IPS DF 4.7 (cell line): ENCODE measurements around the gene SLC37A1.

Experiments
- DNase-seq: peaks from one replicate; pipeline ENCODE4 v3.0.0-alpha.2; 2013; ENCODE audit warnings: low spot score; ENCODE audit errors: extremely low read depth

The SLC37A1 gene

DNA sequence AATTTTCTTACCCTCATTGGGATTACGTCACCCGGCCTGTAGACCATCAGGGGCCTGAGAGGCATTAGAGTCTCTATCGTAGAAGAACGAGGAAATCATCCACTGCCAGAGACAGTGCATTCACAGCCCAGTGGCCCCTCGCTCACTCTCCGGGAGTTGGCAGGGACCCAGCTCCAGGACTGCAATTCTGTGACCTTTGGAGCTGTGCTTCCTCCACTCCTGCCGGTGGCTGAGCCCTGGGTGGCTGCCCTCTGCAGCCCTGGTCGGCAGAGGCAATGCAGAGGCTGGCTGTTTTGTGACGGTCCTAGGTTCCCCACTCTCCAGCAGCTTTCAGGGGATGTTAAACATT is 12.7 kb downstream of the SLC37A1 start:
- no peak for DNase-seq

DNA sequence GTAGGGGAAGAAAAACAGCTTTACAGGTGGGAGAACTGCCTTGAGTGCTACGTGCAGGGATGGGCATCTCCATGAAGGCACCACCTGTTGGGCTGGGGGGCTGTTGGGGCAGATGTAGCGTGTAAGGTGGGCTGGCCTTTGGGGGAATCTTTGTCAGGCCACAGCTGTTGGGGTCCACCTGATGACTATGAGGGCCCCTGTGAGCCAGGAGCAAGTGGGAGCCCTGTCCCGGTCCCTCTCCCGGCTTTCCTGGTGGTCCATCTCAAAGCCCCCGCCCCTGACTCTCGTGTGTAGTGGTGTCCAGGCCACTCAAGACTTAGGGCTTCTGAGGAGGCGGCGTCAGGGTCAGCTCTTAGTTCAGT is 13.5 kb downstream of the SLC37A1 start:
- DNase-seq, result no peak

DNA sequence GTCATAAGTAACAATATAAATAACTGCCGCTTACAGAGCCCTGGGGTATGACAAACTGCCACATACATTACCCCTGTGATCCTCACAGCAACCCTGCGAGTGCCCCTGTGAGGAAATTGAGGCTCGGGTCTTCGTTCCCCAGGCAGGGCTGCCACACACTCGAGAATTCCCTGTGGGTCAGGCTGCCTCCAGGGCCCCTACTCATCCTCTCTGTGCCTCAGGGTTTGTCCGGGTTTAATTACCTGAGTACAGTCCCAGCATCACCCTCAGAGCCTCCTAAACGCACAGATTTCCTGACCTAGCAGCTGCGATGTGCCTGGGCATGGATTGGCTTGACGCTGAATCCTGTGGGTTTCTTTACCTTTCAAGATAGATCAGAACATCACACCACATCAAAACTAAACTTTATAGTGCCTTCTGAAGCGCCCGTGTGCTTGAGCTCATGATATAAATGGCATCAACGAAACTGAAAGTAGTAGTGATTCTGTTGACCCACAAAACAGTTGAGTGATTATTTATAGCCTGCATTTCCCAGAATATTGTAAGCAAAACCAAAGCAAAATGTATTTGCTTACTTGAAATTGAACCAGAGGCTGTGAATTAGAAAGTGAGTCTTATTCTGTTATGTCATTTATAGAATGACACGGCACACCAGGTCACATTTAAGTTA is 14.0 kb downstream of the SLC37A1 start:
- no peak for DNase-seq

DNA sequence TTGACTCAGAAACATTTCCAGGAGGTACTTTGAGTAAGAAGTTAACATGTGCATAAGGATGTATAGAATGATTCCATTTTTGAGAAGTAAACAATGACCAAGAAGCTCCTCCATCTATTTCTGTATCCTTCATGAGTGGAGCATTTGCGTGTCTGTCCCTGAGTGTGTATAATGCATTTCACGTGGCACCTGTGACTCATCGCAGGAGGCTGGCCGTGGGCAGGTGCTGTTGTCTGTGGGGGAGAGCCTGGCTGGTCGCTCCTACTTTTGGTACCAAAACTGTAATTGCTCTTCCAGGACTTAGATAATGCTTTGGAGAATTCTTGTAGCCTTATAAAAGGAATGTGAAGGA is 16.5 kb downstream of the SLC37A1 start:
- DNase-seq, result no peak

DNA sequence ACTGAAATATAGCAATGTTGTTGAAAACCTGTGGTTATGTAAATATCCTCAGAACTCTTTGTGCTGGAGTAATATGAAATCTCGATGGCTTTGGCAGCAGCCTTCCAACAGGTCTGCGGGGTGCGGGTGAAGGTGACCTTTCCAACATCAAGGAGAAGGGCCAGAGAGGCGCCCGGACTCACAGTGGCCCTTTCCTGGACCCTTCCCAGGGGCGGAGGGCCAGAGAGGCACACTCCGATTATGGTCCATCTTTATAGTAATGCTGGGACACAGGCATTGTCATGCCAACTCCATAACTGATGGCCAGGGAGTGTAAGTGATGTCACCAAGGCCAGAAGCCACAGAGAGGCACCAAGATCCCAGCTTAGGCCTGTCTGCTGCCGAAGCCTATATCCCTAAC is 18.1 kb downstream of the SLC37A1 start:
- no peak for DNase-seq

DNA sequence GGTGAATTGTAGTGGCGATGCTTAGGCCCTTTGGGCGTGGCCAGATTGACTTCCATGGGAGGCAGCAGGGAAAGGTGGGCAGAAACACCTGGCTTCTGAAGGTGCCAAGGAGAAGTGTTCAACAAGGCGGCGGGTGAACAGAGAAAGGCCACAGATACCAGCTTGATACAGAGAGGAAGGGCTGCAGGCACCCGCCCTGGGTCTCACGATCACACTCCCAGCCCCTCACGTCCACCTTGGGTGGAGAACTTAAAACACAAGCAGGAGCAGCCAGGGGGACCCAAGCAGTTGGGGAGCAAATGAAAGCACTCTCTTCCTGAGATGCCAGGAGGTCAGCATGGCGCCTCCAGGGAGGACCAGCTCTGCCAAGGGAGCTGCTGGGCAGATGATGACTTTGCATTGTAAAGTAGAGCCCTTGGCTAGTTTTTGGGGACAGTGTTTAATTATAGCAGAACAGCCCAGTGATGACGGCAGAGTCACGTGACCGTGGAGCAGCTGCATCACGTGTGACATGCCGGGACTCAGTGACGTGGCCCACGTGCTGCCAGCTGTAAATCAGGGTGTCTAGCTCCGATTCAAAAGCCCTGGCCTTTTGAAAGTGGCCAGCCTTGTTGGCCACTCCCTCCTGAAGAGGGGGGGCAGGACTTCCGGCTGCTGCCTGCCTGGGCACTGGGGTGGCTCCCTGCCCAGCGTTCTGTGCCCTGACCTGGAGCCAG is 19.0 kb downstream of the SLC37A1 start:
- no peak for DNase-seq

DNA sequence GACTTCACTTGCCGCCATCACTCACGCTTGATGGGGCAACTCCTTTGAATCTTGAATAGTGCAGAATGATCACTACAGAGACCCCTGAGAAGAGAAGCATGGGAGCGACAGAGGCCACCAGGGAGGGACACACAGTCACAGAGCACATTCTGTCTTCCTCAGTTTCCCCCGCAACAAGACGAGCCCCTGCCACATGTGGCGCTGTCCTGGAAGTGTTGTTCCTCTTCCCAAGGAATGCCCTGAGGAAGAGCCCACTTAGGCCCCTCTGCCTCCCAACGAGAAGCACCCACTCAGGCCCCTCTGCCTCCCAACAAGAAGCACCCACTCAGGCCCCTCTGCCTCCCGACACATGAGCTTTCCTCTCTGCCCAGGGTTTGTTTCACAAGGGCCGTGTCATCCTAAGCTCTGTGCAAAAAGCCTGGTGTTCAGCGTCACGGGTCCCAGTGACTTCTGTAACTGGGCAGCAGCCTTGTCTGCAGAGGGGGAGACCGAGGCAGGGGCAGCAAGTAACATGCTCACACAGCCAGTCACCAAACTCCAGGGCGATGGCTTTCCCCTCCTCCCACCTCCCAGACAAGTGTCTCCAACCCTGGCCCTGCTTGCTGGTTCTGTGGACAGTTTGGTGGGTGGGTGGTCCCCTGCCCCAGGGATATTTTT is 19.8 kb downstream of the SLC37A1 start:
- no peak for DNase-seq

DNA sequence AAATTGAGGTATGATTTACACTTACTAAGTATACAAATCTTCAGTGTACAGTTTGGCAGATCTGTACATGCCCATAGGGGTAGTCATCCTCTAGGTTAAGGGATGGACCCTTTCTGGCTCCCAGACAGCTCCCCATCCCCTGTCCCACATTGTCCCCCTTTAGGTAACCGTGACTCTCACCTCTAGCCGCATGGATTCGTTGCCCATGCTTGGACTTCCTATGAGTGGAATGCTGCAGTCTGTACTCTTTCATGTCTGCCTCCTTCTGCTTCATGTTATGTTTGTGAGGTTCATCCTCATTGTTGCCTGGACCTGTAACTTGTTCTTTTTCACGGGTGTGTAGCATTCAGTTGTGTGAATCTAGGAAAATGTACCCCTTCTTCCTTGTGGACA is 20.3 kb downstream of the SLC37A1 start:
- no peak for DNase-seq

DNA sequence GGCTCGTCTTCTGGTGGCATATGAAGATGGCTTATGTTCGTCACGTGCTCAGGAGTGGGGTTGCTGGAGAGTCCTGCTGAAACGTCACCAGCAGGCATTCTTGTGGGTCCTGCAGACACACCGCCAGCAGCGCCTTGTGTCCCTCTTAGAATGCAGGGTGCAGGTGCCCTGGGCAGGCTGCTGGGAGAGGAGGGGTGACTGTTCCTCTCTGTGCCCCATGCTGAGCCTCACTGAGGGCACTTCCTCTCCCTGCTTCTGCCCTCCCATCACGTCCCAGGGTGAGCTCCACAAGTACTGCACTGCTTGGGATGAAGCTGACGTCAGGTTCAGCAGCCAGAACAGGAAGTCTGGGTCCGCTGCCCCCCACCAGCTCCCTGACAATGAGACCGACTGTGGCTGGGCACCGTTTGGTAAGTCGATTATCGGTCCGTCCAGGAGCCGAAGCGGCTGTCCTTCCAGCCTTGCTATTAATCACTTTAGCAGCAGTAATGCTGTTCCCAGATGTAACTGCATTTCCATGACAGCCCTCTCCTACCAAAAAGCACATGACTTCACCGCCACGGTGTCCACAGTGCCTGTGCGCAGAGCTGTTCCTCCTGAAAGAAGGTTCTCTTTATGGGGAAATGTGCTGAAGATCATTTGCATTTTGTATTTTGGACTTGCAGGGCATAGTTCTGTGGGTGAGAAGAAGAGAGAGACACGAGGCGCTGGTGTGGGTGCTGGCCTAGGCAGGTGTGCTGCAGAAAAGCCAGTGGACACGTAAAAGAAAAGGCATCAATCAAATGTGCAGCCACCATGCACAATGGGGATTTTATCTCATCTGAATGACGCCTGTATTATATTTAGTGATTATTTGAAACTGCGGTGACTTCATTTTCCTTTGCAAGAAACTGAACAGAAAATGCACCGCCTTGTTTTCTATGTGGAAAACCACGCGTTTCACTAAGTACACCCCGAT is 21.0 kb downstream of the SLC37A1 start:
- no peak for DNase-seq

DNA sequence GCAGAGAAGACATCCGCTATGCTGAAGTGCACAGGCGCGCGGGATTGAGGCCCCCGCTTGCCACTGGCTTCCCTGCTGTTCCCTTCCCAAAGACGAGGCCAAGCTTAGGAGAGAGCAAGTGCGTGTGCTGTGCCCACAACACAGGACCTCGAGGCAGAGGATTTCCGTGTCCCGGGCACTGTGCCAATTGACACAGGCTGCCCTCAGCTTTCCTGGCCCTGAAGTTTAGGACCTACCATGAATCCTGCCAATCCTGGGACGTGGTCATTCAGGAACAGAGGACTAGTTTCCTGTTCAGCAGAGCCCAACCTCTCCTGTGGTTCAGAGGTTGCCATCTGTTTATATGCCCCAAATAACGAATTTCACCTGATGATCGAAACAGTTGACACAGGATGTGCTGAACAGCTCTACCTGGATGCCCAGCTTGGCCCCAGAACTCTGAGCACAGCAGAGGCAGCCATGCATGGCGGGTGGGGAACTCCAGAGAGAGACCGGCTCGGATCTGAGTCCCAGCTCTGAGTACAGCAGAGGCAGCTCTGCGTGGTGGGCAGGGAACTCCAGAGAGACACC is 22.0 kb downstream of the SLC37A1 start:
- no peak for DNase-seq

DNA sequence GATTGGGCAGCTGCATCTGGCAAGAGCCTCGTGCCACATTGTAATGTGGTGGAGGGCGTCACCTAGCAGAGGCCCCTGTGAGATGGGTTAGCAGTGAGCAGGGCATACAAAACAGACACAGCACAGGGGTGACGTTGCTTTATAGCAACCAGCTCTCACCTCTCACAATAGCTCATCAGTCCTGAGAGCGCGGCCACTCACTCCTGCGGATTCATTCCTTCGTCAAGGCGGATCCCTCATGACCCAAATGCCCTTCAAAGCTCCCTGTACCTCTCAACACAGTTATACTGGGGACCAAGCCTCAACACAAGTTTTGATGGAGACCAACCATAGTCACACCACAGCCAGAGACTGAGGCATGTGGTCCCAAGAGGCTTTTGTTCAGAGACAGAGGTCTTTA is 22.9 kb downstream of the SLC37A1 start:
- no peak for DNase-seq

DNA sequence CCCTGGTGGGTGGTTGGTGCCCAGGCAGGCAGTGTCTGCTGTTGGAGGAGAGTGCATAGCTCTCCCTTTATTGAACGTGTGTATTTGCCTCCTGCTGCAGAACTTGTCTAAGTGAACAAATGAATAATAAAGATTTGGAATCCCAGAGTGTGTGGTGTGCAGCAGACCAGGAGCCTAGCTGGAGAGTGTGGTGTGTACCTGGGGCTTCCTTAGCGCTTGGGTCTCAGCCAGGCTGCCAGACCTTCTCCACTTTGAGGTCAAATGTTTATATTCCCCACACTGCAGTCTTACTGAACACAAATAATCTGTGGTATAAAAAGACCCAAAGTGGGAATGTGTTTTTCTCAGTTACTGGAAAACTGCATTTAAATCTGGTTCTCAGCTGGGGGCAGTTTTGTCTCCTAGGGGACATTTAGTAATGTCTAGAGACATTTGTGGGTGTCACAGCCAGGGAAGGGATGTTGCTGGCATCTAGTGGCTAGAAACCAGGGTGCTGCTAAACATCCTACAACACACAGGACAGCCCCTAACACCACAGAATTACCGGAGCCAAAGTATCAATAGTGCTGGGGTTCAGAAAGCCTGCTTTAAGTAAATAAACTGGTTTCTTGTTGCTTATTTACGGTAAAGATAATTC is 23.6 kb downstream of the SLC37A1 start:
- DNase-seq, result no peak

DNA sequence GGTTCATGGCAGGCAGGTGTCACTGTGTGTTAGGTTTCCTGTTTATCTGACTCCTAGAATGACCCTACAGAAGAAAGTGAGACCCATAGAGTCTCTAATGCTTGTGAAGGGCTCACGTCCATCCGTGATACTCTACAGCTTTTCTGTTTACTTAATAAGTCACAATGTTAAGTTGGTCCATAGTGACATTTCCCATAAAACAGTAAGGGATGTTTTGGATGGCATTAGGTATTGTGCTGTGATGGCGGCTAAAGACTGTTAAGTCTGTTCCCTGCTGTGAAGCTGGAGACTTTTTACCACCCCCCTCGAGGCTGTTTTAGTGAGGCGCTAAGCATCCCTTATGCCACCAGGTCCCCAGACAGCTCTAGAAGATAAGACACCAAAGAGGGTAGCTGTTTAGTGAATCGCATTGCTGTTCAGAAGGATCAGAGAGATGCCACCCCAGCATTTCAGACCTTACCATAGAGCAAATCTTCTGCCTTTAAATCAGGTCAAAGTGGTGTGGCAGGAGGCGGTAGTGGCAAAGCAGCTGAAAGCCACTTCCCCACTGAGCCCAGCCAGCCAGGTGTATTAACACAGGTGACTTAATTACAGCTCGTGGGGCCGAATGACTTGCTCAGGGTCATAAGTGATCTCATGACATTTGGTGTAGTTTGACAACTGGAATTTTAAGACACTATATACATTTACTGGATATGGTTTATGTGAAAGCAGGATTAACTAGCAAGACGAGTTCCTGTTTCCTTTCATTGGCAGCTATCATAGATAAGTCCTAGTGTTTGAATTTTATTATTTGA is 25.0 kb downstream of the SLC37A1 start:
- DNase-seq, result no peak

DNA sequence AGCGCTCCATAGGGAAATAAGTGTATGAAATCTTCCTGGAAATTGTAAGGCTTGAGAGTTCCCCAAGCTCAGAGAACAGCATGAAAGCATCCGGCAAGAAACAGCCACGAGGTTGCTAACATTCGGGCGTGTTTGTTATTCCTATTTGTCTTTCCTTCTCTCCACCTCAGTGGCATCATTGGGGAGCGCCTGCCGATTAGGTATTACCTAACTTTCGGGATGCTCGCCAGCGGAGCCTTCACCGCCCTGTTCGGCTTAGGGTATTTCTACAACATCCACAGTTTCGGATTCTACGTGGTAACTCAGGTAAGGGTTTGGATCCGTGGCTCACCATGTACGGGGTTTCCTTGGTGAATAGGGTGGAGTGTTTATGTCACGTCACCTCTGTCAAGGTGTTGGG is 25.7 kb downstream of the SLC37A1 start:
- DNase-seq, result no peak

DNA sequence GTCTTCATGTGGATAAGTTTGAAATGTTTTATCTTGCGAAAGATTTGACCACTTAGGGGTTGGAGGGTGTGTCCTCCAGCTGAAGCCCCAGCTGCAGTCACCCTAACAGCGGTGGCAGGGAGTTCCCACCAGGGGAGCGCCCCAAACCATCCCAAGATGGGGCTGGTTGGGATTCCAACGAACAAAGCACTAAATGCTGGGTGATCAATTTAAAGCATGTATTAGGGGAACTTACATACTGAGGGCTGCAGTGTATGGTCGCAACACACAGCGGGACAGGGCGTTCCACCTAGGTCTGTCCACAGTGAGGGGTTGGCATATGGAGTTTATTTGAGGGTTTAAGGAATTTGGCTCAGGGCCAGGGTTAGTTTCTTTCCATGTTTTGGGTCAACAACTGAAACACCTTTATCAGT is 26.3 kb downstream of the SLC37A1 start:
- no peak for DNase-seq

DNA sequence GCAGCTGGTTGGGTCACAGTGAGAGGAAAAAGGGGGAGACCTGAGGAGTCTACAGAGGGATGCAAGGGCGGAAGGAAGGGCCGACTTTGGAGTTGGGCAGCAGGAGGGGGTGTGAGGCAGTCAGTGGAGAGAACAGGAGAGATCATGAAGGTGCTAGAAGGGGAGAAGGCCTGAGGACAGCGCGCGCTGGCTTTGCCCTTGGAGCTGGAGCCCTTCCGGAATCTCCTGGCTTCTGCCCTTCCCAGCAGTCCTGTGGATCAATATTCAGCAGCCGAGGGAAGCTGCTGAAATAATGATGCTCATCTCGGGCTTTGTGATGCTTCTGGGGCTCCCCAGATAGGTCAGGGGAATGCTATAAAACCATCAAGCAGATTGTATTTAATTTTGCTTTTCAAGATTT is 26.7 kb downstream of the SLC37A1 start:
- DNase-seq, result no peak

DNA sequence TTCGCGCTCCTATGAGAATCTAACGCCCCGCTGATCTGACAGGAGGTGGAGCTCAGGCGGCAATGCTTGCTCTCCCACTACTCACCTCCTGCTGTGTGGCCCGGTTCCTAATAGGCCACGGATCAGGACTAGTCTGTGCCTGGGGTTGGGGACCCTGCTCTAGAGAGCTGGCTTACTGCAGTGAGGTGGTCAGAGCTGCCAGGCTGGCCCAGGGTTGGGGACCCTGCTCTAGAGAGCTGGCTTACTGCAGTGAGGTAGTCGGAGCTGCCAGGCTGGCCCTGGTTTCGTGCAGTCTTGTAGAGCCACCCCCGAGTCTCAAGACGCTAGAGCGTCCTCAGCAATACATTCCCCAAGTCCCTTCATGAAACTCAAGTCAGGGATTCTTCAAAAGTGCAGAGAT is 27.5 kb downstream of the SLC37A1 start:
- DNase-seq, result no peak

DNA sequence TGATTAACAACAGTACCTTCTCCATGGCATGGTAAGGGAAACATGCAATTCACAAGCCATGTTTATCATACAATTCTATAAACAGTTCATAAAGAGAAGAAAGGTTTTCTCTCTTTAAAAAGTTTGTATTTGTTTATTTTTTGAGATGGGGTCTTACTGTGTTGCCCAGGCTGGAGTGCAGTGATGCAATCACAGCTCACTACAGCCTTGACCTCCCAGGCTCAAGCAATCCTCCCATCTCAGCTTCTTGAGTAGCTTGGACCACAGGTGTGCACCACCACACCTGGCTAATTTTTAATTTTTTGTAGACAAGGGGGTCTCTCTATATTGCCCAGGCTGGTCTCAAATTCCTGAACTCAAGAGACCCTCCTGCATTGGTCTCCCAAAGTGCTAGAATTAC is 28.0 kb downstream of the SLC37A1 start:
- no peak for DNase-seq

DNA sequence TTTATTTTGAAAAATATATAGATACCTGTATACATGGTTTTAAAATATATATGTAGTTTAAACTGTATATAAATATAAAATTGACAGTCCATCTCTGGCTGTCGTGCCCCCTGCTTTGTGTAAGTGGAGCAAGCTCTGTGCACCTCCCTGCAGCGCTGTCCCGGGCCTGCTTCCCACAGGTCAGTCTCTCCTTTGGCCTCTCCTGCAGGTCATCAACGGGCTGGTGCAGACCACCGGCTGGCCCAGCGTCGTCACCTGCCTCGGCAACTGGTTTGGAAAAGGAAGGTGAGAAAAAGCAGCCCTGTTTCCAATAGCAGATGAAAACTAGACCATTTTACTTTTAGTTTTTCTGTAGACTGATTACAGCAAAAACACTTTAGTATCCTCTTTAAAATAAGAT is 28.5 kb downstream of the SLC37A1 start:
- DNase-seq, result no peak

DNA sequence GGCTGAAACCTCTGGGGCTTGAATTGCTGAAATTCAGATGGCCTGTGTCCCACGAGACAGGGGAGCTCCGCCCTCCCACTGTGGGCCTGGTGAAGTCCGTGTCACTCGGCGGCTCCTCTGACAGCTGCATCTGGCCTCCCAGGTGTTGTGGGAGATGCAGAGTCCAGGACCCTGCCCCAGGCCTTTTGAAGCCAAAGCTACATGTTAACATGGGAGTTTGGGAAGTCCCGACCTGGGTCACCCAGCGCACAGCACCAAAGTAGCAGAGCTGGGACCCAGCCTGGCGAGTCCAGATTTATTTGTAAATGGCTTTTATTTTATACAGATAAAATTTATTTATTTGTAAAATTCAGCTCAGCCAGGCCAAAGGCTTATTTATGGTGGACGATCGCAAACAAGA is 28.9 kb downstream of the SLC37A1 start:
- no peak for DNase-seq
